Hematopoietic multipotent progenitor cell treated with erythropoietin and hydrocortisone succinate and interleukin-3 and kit ligand, for 6 days (in vitro differentiated cells): ENCODE results near the gene DMXL1.
A peak's percentile ranks its signal among the peaks of the same experiment; 100 is the strongest.
"Not testable (repeated sequence)": the region's sequence is repeated elsewhere in the genome, so short reads cannot be mapped to it uniquely, and the experiment has no call there.

Source experiments
- DNase-seq: peaks from one replicate; pipeline ENCODE4 v3.0.0-alpha.2; 2015

The DMXL1 gene

GRCh38 chr5:119123280-119123679, 52.4 kb downstream of the DMXL1 start:
- no peak for DNase-seq

GRCh38 chr5:119129770-119130169, 58.9 kb downstream of the DMXL1 start:
- no peak for DNase-seq

GRCh38 chr5:119131530-119132304, 60.8 kb downstream of the DMXL1 start:
- DNase-seq, result no peak

- DNase-seq, result not testable (repeated sequence)
These were observed 64.9 kb downstream of the DMXL1 start for GRCh38 chr5:119135743-119136142.

- DNase-seq, result no peak
These were observed 65.9 kb downstream of the DMXL1 start for GRCh38 chr5:119136666-119137318.

GRCh38 chr5:119153629-119154028, 82.7 kb downstream of the DMXL1 start:
- DNase-seq, result no peak

GRCh38 chr5:119158144-119158543, 87.3 kb downstream of the DMXL1 start:
- DNase-seq, result no peak

- DNase-seq, result no peak
These were observed 90.5 kb downstream of the DMXL1 start for GRCh38 chr5:119161430-119161829.

GRCh38 chr5:119166026-119166425, 95.1 kb downstream of the DMXL1 start:
- no peak for DNase-seq

GRCh38 chr5:119168401-119168800, 97.5 kb downstream of the DMXL1 start:
- DNase-seq, result peak; percentile 9

- no peak for DNase-seq
These were observed 100.8 kb downstream of the DMXL1 start for GRCh38 chr5:119171686-119172085.

GRCh38 chr5:119174578-119175163, 103.8 kb downstream of the DMXL1 start:
- no peak for DNase-seq

- no peak for DNase-seq
These were observed 105.9 kb downstream of the DMXL1 start for GRCh38 chr5:119176785-119177184.

- DNase-seq, result no peak
These were observed 106.3 kb downstream of the DMXL1 start for GRCh38 chr5:119177226-119177625.

- no peak for DNase-seq
These were observed 107.5 kb downstream of the DMXL1 start for GRCh38 chr5:119178435-119178834.

GRCh38 chr5:119179857-119180641, 109.2 kb downstream of the DMXL1 start:
- DNase-seq, result peak; percentile 22

- not testable (repeated sequence) for DNase-seq
These were observed 114.6 kb downstream of the DMXL1 start for GRCh38 chr5:119185512-119185911.

GRCh38 chr5:119187776-119188529, 117.1 kb downstream of the DMXL1 start:
- DNase-seq, result no peak

GRCh38 chr5:119190470-119191095, 119.7 kb downstream of the DMXL1 start:
- peak; percentile 55 for DNase-seq

- DNase-seq, result no peak
These were observed 121.1 kb downstream of the DMXL1 start for GRCh38 chr5:119191944-119192343.

GRCh38 chr5:119200795-119201194, 129.9 kb downstream of the DMXL1 start:
- DNase-seq, result no peak

- DNase-seq, result no peak
These were observed 136.2 kb downstream of the DMXL1 start for GRCh38 chr5:119207105-119207504.
